Measurements from ENCODE around the gene LYST.

DNA sequence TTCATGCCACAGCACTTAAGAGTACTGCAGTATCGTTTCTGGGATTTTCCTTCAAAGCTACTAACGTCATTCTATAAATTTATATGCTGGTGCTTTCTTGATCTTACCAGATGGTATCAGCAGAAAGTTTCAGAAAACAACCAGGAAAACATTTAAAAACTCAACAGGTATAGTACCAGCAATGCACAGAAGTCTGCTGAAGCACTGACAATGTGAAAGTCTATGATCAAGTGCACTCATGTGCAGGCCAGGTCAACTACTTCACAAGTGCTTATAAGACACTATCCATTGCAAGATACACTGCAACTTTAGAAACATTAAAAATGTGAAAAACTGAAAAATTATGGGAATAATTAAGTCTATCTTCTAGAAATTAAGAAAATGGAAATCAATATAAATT is 34.7 kb downstream of the LYST start:
- TF ChIP-seq POLR2A (IDR thresholded peaks at IDR 0.05) = no peak
- TF ChIP-seq CTCF (IDR thresholded peaks at IDR 0.05) = no peak
- TF ChIP-seq POLR2AphosphoS5 (IDR thresholded peaks at IDR 0.05) = no peak

All from sigmoid colon (tissue), 4 donors.